A673 (cell line): ENCODE results near the gene LPO. TPM values are rescaled to one million over a fixed set of nuclear protein-coding genes. Genes with fewer than 3 reads are reported as not detected.
A peak's percentile ranks its signal among the peaks of the same experiment; 100 is the strongest.

Experiments
- BruUV-seq: library from RNA; stranded (reverse); fragments of 400-500 nt; replicated peaks from 2 replicates; lab custom pipeline; 2021; lab: Mats Ljungman, UMichigan
- CTCF ChIA-PET: fragments of 300-600 bp; sonication (Branson Sonifier 250); formaldehyde crosslinking; loops from one replicate; lab custom pipeline; 2022; ENCODE audit warnings: antibody characterized with exemption; lab: Charles Lee
- POLR2A ChIA-PET: fragments of 300-600 bp; sonication (Branson Sonifier 250); formaldehyde crosslinking; loops from one replicate; lab custom pipeline; 2022; ENCODE audit warnings: antibody characterized with exemption; ENCODE audit not compliant: low non-redundant PET; lab: Charles Lee
- DNase-seq: peaks from one replicate; pipeline ENCODE4 v3.0.0-alpha.2; 2015; ENCODE audit warnings: low spot score
- H3K27ac ChIP-seq: fragments of 200-600 bp; sonication (generic); 2 replicates; pipeline ENCODE4 v1.5.1; 2016; ENCODE audit warnings: mixed run types, low read depth, mild to moderate bottlenecking, mixed read lengths, antibody characterized with exemption, low read length; ENCODE audit not compliant: poor library complexity, severe bottlenecking
- H3K27me3 ChIP-seq: fragments of 200-600 bp; sonication (generic); replicated peaks from 2 replicates; pipeline ENCODE4 v1.6.1; 2017; ENCODE audit warnings: mixed run types, low read depth, mild to moderate bottlenecking, mixed read lengths, antibody characterized with exemption, low read length; ENCODE audit not compliant: insufficient read depth, poor library complexity
- H3K36me3 ChIP-seq: fragments of 200-600 bp; sonication (generic); 2 replicates; pipeline ENCODE4 v1.6.1; 2016; ENCODE audit warnings: mixed run types, mild to moderate bottlenecking, mixed read lengths, antibody characterized with exemption, low read length; ENCODE audit not compliant: insufficient read depth, poor library complexity, severe bottlenecking
- H3K4me1 ChIP-seq: fragments of 200-600 bp; sonication (generic); 2 replicates; pipeline ENCODE4 v1.6.1; 2017; ENCODE audit warnings: mixed run types, mild to moderate bottlenecking, mixed read lengths, antibody characterized with exemption, low read length; ENCODE audit not compliant: insufficient read depth, poor library complexity, severe bottlenecking
- H3K4me3 ChIP-seq: fragments of 200-600 bp; sonication (generic); 2 replicates; pipeline ENCODE4 v1.5.1; 2016; ENCODE audit warnings: low read depth, mixed run types, mild to moderate bottlenecking, mixed read lengths, low read length; ENCODE audit not compliant: poor library complexity, severe bottlenecking
- H3K9me3 ChIP-seq: fragments of 200-600 bp; sonication (generic); 2 replicates; pipeline ENCODE4 v1.6.1; 2016; ENCODE audit warnings: mixed run types, low read depth, mild to moderate bottlenecking, mixed read lengths, antibody characterized with exemption, low read length; ENCODE audit not compliant: poor library complexity, severe bottlenecking
- EZH2 ChIP-seq: fragments of 200-600 bp; sonication (generic); IDR thresholded peaks from 2 replicates; pipeline ENCODE4 v1.6.1; 2017; ENCODE audit warnings: borderline replicate concordance, low read depth, mild to moderate bottlenecking, mixed read lengths, antibody characterized with exemption, low read length; ENCODE audit not compliant: poor library complexity, severe bottlenecking
- intact Hi-C: fragments of 100-400 bp; cut with micrococcal nuclease; formaldehyde crosslinking; loops from one replicate; pipeline ENCODE4 v1.10.0; 2022; ENCODE audit not compliant: unreplicated experiment
- total RNA-seq: library from RNA; stranded (reverse); gene quantifications from 2 replicates; pipeline ENCODE4 v1.2.3, GENCODE V29; 2021
- TF ChIP-seq, protein P1 (sequence below): fragments of 300-800, 200-600 bp; sonication (generic); conservative IDR thresholded peaks from 2 replicates; pipeline ENCODE4 v1.5.1; 2017; ENCODE audit warnings: low read depth, mild to moderate bottlenecking, antibody characterized with exemption, low read length, moderate library complexity, mixed read lengths

The LPO gene
- total RNA-seq, 1 experiment from 2014 or later = 0.34 TPM

DNA sequence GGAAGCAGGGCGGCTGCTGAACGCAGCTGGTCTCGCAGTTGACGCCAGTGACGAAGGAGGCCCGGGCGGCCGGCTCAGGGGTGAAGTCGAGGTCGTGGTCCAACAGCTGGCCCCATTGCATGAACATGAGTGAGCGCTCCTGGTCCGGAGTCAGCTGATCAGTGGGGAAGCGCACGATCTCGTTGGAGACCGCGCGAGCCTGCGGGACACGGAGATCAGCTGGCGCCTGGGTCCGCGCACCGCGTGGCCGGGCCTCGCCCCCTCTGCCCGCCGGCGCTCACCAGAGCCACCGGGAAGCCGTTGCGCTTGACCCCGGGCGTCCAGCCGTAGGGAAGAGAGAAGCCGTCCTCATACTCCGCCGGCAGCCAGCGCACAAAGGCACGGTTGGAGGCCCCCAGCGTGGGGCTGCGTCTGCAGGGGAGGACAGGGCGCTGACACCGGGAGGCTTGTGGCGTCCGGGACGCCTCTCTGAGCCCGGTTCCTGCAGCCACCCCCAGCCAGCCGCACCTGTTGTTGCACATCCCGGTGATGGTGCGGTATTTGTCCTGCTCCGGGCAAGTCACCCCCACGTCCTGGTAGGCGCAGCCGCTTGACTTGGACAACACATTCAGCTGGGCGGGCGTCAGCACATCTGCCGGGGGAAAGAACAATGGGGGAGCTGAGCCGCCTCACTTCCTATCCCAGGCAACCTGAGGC is 40.8 kb downstream of the LPO start:
- peaks cover 25% of the 10 kb centered on the region for H3K27me3 ChIP-seq
- TF ChIP-seq, protein P1, sequence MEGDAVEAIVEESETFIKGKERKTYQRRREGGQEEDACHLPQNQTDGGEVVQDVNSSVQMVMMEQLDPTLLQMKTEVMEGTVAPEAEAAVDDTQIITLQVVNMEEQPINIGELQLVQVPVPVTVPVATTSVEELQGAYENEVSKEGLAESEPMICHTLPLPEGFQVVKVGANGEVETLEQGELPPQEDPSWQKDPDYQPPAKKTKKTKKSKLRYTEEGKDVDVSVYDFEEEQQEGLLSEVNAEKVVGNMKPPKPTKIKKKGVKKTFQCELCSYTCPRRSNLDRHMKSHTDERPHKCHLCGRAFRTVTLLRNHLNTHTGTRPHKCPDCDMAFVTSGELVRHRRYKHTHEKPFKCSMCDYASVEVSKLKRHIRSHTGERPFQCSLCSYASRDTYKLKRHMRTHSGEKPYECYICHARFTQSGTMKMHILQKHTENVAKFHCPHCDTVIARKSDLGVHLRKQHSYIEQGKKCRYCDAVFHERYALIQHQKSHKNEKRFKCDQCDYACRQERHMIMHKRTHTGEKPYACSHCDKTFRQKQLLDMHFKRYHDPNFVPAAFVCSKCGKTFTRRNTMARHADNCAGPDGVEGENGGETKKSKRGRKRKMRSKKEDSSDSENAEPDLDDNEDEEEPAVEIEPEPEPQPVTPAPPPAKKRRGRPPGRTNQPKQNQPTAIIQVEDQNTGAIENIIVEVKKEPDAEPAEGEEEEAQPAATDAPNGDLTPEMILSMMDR = no peak
- peak; percentile 36 for TF ChIP-seq EZH2
- H3K9me3 ChIP-seq = no peaks in the 10 kb centered on the region
- CTCF ChIA-PET = no interaction called here
- intact Hi-C loops = no loop called here
- H3K4me1 ChIP-seq = no peaks in the 10 kb centered on the region
- H3K4me3 ChIP-seq = no peak overlapping the region
- H3K36me3 ChIP-seq = no peaks in the 10 kb centered on the region
- DNase-seq = no peak
- BruUV-seq = no TSS peak
- no peak overlapping the region for H3K27ac ChIP-seq
- POLR2A ChIA-PET = no interaction called here

DNA sequence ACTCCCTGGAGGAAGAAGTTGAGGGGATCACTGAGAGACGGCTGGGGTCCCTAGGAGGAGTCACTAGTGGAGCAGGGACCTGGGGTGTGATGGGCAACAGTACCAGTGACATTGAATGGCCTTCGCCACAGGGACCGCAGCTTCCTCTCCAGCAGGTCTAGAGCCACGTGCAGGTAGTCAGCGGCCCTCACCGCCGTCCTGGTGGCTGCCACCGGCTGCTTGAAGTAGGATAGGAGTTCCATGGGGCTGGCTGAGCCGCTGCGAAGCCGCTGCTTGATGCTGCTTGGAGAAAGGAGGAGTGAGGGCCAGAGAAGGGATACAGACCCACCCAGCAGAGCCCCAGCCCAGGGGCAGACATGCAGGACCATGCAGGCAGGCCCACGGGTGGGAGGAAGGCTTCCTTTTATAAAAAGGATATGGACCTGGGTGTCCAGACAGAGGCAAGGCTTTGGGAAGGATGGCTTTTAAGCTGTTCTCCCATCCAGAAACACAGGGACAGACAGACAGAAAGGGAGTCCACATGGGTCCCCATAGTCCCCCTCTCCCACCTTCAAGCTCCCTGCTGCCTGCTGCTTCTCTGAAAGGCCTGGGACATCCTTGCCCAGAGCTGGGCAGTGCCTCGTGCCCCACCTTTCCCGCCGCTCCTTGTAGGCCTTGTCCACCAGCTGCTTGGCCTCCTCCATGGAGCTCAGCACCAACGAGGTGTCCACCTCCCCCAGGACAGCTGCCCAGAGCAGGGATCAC is 41.5 kb downstream of the LPO start:
- intact Hi-C loops = no loop called here
- H3K4me1 ChIP-seq = no peaks in the 10 kb centered on the region
- TF ChIP-seq EZH2 = no peak
- TF ChIP-seq, protein P1 = no peak
- no peaks in the 10 kb centered on the region for H3K36me3 ChIP-seq
- ChIA-PET POLR2A (no interaction called here), CTCF (interaction anchor here (0.6 kb wide), 1 partner anchor 272 kb away, joined by 11 read pairs; no protein-coding TSS in a partner anchor)
- BruUV-seq = no TSS peak
- DNase-seq = no peak
- H3K9me3 ChIP-seq = no peaks in the 10 kb centered on the region
- no peak overlapping the region for H3K27ac ChIP-seq
- peaks cover 25% of the 10 kb centered on the region for H3K27me3 ChIP-seq
- H3K4me3 ChIP-seq = no peak overlapping the region

DNA sequence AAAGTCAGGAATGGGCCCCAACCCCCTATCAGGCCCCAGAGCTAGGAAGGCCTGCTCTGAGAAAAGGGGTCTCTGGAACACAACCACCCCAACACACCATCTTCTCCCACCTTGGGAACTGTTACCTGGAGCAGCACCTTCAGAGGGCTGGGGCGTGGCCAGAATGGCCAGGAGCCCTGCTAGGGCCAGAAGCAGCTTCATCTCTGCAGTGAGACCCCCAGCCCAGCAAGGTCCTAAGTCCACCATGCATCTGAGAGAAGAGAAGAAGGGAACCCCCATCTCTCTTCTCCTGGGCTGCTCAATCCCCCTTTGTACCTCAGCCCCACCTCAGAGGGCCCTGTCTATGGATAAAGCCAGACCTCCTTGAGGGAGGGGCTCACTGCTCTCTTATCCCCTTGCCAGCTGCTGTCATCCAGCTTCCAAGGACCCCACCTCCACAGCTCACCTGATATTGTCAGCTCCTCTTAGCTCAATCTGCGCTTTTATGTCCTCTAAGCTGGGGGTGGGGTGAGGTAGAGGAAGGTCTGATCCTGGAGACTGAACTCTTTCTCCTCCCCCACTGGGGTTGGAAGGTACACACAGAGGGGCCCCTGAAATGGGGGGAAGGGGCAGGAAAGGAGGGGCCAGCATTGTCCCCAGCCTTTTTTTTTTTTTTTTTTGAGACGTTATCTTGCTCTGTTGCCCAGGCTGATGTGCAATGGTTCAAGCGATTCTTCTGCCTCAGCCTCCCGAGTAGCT is 42.3 kb downstream of the LPO start, which contains the start of gene MPO:
MPO (minus strand) TSS at position 456 of the 738 bp plus-strand sequence; CDS start at position 279, 177 bp downstream.
- Histone ChIP-seq H3K36me3 (no peaks in the 10 kb centered on the region), H3K27me3 (peaks cover 25% of the 10 kb centered on the region), H3K4me3 (no peak within 1 kb of the TSS), H3K27ac (no peak within 1 kb of the TSS), H3K4me1 (peaks cover 6% of the 10 kb centered on the region), H3K9me3 (no peaks in the 10 kb centered on the region)
- no TSS peak for BruUV-seq
- no peak for DNase-seq
- ChIA-PET POLR2A (no interaction called here), CTCF (interaction anchor here (0.6 kb wide), 1 partner anchor 272 kb away, joined by 11 read pairs; no protein-coding TSS in a partner anchor)
- intact Hi-C loops = no loop called here
- TF ChIP-seq, protein P1 = no peak
- no peak for TF ChIP-seq EZH2
